PFSK-1 (cell line): ENCODE measurements around the gene HHIP.

ENCODE experiments used
- FOXP2 ChIP-seq: optimal IDR thresholded peaks from 2 replicates; pipeline ENCODE3; 2011; ENCODE audit warnings: borderline replicate concordance, control low read depth, inconsistent platforms; ENCODE audit not compliant: insufficient read depth; ENCODE audit errors: extremely low read length, extremely low read depth
- POLR2AphosphoS5 ChIP-seq: IDR thresholded peaks from 2 replicates; pipeline ENCODE4 v1.6.1; 2012; ENCODE audit warnings: low read depth, mild to moderate bottlenecking, control low read depth, low read length, moderate library complexity
- REST ChIP-seq, 2 experiments: IDR thresholded peaks; 2 replicates each; pipeline versions ENCODE4 v1.6.1 to v1.8.0; 2011 to 2012; ENCODE audit warnings: low read depth in 2 of 2, low read length in 2 of 2, control low read depth in 1 of 2, inconsistent platforms in 1 of 2, mild to moderate bottlenecking in 1 of 2, moderate library complexity in 1 of 2; ENCODE audit not compliant: insufficient read depth in 1 of 2
- SIN3A ChIP-seq: IDR thresholded peaks from 2 replicates; pipeline ENCODE4 v1.6.1; 2012; ENCODE audit warnings: mild to moderate bottlenecking, low read length, moderate library complexity, borderline replicate concordance; ENCODE audit not compliant: insufficient read depth
- TAF1 ChIP-seq: IDR thresholded peaks from 2 replicates; pipeline ENCODE4 v1.6.1; 2012; ENCODE audit warnings: low read length, control low read depth, borderline replicate concordance; ENCODE audit not compliant: insufficient read depth

HHIP gene

GRCh38 chr4:144711700-144712456 is 65.9 kb downstream of the HHIP start:
- TF ChIP-seq SIN3A (no peak), TAF1 (no peak), REST (IDR thresholded peaks at IDR 0.05; ENCODE audit: insufficient read depth in 1 of 2, low read depth in 2 of 2, low read length in 2 of 2) (no peak), POLR2AphosphoS5 (no peak), FOXP2 (no peak)

GRCh38 chr4:144712775-144713174 is 66.8 kb downstream of the HHIP start:
- TF ChIP-seq TAF1 = no peak
- TF ChIP-seq POLR2AphosphoS5 = no peak
- no peak for TF ChIP-seq SIN3A
- TF ChIP-seq REST (IDR thresholded peaks at IDR 0.05; ENCODE audit: insufficient read depth in 1 of 2, low read depth in 2 of 2, low read length in 2 of 2) = no peak

GRCh38 chr4:144714166-144714565 is 68.2 kb downstream of the HHIP start:
- TF ChIP-seq SIN3A (no peak), FOXP2 (no peak), POLR2AphosphoS5 (no peak), REST (IDR thresholded peaks at IDR 0.05; ENCODE audit: insufficient read depth in 1 of 2, low read depth in 2 of 2, low read length in 2 of 2) (no peak), TAF1 (no peak)

DNA sequence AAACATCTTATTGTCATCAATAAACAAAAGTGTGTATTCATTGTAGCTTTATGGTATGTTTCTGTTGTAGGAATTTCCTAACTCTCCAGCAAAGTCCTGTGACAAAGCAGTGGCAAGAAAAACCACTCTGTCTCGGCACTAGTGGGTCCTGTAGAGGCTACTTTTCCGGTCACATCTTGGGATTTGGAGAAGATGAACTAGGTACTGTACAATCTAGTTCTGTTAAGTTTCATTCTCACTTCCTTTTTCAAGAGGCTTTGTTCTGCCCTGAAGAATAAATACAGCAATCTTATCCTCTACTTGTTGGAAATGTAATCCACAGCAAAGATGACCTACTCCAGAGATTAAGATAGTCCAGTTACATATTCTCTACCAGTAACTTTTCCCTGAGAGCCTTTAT is 69.3 kb downstream of the HHIP start:
- TF ChIP-seq FOXP2 = no peak

- TF ChIP-seq FOXP2 = no peak
- no peak for TF ChIP-seq TAF1
- no peak for TF ChIP-seq SIN3A
- no peak for TF ChIP-seq REST (IDR thresholded peaks at IDR 0.05; ENCODE audit: insufficient read depth in 1 of 2, low read depth in 2 of 2, low read length in 2 of 2)
- no peak for TF ChIP-seq POLR2AphosphoS5
These were observed 70.8 kb downstream of the HHIP start for GRCh38 chr4:144716778-144717177.
